Mucosa of stomach (tissue), 1 donor: ENCODE data around the gene KCNB1.

Source experiments
- H3K27me3 ChIP-seq: one replicate; pipeline ENCODE4 v1.7.0; 2013; ENCODE audit warnings: mild to moderate bottlenecking, low read length; ENCODE audit not compliant: control insufficient read depth, insufficient read depth
- H3K36me3 ChIP-seq: one replicate; pipeline ENCODE4 v1.7.0; 2013; ENCODE audit warnings: low read length; ENCODE audit not compliant: control insufficient read depth, insufficient read depth
- H3K4me1 ChIP-seq: one replicate; pipeline ENCODE4 v1.7.0; 2013; ENCODE audit warnings: mild to moderate bottlenecking, low read length; ENCODE audit not compliant: control insufficient read depth, insufficient read depth
- H3K4me3 ChIP-seq: one replicate; pipeline ENCODE4 v1.7.0; 2013; ENCODE audit warnings: low read length
- H3K9ac ChIP-seq: one replicate; pipeline ENCODE4 v1.7.0; 2013; ENCODE audit warnings: mild to moderate bottlenecking, low read length, moderate library complexity
- H3K9me3 ChIP-seq: one replicate; pipeline ENCODE4 v1.7.0; 2013; ENCODE audit warnings: mild to moderate bottlenecking, low read length, moderate library complexity; ENCODE audit not compliant: control insufficient read depth
- donor health status: Pancreatic carcinoma.

The KCNB1 gene

GRCh38 chr20:49446808-49447207 lies 35.7 kb downstream of the KCNB1 start:
- Histone ChIP-seq H3K9me3 (no peaks in the 10 kb centered on the region), H3K4me1 (peaks cover 8% of the 10 kb centered on the region), H3K36me3 (no peaks in the 10 kb centered on the region), H3K4me3 (no peak overlapping the region), H3K27me3 (peaks cover 6% of the 10 kb centered on the region), H3K9ac (no peak overlapping the region)

GRCh38 chr20:49446080-49446479 lies 36.4 kb downstream of the KCNB1 start:
- Histone ChIP-seq H3K4me1 (peaks cover 8% of the 10 kb centered on the region), H3K36me3 (no peaks in the 10 kb centered on the region), H3K9me3 (no peaks in the 10 kb centered on the region), H3K27me3 (peaks cover 6% of the 10 kb centered on the region), H3K4me3 (no peak overlapping the region), H3K9ac (no peak overlapping the region)

DNA sequence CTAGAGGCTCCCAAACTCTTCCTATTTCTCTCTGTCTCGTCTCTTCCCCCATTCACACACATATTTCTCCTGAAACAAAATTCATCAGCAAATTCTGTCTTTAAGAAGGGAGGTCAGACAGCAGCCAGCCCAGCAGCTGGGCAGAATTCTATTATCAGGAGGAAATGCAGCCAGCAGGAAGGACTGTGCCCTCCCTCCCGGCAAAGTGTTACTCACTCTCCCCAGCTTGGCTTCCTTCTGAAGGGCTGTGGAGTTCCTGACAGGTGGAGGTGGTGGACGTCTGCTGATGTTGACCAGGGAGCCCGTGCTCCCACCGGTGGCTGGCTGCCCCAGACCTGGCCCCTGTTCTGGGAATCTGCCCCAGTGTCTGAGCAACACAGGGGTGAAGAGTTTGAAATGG lies 37.3 kb downstream of the KCNB1 start:
- Histone ChIP-seq H3K9me3 (no peaks in the 10 kb centered on the region), H3K9ac (no peak overlapping the region), H3K4me3 (no peak overlapping the region), H3K36me3 (no peaks in the 10 kb centered on the region), H3K4me1 (peaks cover 8% of the 10 kb centered on the region), H3K27me3 (peaks cover 6% of the 10 kb centered on the region)

DNA sequence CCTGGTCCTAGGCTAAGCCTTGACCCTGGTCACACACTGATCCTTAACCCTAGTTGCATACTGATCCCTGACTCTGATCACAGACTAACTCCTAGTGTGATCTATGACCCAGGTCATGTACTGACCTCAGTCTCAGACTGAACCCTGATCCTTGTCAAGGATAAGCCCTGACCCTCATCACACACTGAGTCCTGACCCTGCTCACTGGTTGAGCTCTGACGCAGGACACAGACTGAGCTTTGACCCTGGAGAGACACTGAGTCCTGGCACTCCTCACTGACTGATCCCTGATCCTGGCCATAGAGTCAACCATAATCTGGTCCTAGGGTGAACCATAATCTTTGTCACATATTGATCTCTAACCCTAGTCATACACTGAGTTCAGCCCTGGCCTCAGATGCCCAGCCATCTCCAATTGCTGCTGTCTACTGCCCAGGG lies 37.9 kb downstream of the KCNB1 start:
- no peaks in the 10 kb centered on the region for H3K36me3 ChIP-seq
- H3K9me3 ChIP-seq: no peaks in the 10 kb centered on the region
- H3K9ac ChIP-seq: no peak overlapping the region
- H3K4me3 ChIP-seq: no peak overlapping the region
- H3K4me1 ChIP-seq: peaks cover 8% of the 10 kb centered on the region
- peaks cover 6% of the 10 kb centered on the region for H3K27me3 ChIP-seq

DNA sequence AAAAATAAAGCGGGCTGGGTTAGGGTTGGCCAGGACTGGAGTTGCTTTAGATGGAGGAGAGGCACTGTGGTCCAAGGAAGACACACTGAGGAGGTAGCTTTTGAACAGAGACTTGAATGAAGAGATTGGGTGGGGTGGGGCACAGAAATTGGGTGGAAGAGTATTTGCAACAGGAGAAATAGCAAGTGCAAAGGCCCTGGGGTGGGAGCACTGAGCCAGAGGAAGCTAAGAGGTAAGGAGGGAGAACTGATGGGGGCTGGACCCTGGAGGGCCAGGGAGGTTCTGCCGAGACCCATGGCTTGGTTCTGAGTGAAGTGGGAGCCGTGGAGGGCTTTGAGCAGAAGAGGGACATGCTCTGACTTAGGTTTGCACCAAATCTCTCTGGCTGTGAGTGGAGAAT lies 45.4 kb downstream of the KCNB1 start:
- H3K36me3 ChIP-seq: no peaks in the 10 kb centered on the region
- H3K4me3 ChIP-seq: no peak overlapping the region
- no peaks in the 10 kb centered on the region for H3K9me3 ChIP-seq
- H3K9ac ChIP-seq: no peak overlapping the region
- H3K27me3 ChIP-seq: no peaks in the 10 kb centered on the region
- H3K4me1 ChIP-seq: no peaks in the 10 kb centered on the region

- no peaks in the 10 kb centered on the region for H3K27me3 ChIP-seq
- H3K4me1 ChIP-seq: no peaks in the 10 kb centered on the region
- H3K36me3 ChIP-seq: no peaks in the 10 kb centered on the region
- H3K9ac ChIP-seq: no peak overlapping the region
- no peaks in the 10 kb centered on the region for H3K9me3 ChIP-seq
- no peak overlapping the region for H3K4me3 ChIP-seq
Measured at GRCh38 chr20:49435639-49436038, 46.8 kb downstream of the KCNB1 start.

GRCh38 chr20:49433333-49433732 lies 49.1 kb downstream of the KCNB1 start:
- Histone ChIP-seq H3K4me1 (no peaks in the 10 kb centered on the region), H3K36me3 (no peaks in the 10 kb centered on the region), H3K9ac (no peak overlapping the region), H3K4me3 (no peak overlapping the region), H3K27me3 (no peaks in the 10 kb centered on the region), H3K9me3 (no peaks in the 10 kb centered on the region)

- no peaks in the 10 kb centered on the region for H3K36me3 ChIP-seq
- no peak overlapping the region for H3K4me3 ChIP-seq
- no peaks in the 10 kb centered on the region for H3K4me1 ChIP-seq
- no peaks in the 10 kb centered on the region for H3K9me3 ChIP-seq
- no peak overlapping the region for H3K9ac ChIP-seq
- H3K27me3 ChIP-seq: no peaks in the 10 kb centered on the region
Measured at GRCh38 chr20:49432550-49432949, 49.9 kb downstream of the KCNB1 start.

DNA sequence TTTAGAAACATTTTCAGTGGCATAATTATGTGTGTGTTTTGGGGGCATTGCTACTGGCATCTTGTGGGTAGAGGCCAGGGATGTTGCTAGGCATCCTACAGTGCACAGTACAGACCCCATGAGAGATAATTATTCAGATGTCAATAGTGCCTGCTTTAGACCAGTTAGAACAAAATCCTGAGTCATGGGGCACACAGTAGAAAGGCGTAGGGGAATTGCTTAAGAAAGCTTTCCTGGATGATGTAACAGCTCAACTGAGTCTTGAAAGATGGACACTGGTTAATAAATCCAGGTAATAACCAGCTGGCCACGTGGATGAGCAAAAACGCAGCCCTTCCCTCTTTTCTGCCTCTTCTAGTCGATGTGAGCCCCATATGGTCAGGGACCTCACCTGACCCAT lies 51.1 kb downstream of the KCNB1 start:
- no peaks in the 10 kb centered on the region for H3K9me3 ChIP-seq
- no peaks in the 10 kb centered on the region for H3K36me3 ChIP-seq
- no peaks in the 10 kb centered on the region for H3K27me3 ChIP-seq
- no peak overlapping the region for H3K4me3 ChIP-seq
- no peaks in the 10 kb centered on the region for H3K4me1 ChIP-seq
- no peak overlapping the region for H3K9ac ChIP-seq

GRCh38 chr20:49430320-49430719 lies 52.1 kb downstream of the KCNB1 start:
- no peaks in the 10 kb centered on the region for H3K27me3 ChIP-seq
- no peak overlapping the region for H3K4me3 ChIP-seq
- no peaks in the 10 kb centered on the region for H3K36me3 ChIP-seq
- no peaks in the 10 kb centered on the region for H3K9me3 ChIP-seq
- no peak overlapping the region for H3K9ac ChIP-seq
- H3K4me1 ChIP-seq: no peaks in the 10 kb centered on the region

DNA sequence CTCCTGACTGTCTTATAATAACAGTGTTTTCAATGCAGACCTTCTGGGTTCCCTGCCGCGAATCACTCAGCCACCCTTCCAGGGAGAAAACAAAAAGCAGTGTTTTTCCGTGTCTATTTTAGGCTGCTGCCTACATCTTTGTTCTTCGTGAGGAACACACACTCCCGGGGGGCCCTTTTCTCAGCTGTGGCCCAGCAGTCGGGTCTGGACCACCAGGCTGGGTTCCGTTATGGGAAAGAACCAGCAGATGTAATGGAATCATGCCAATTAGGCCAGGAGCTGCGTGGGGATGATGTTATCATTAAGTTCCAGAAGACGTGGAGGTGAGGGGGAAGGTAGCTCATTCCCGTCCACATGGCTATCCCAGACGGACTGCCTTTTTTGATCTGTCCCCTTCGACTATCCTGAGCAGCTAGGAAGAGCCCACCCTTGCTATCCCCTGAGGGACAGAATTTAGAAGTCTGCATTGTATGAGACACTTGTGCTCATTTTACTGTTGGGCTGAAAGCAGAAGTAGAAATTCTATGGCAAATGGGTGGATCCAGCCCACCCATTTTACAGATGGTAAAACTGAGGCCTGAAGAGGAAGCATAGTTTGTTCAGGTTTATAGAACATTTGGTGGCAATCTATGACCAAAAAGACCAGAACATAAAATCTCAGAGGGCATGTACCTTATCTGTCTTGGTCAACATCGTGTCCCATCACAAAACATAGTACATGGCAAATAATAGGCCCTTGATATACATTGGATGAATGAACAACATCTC lies 54.5 kb downstream of the KCNB1 start:
- Histone ChIP-seq H3K4me3 (no peak overlapping the region), H3K9me3 (no peaks in the 10 kb centered on the region), H3K9ac (no peak overlapping the region), H3K4me1 (no peaks in the 10 kb centered on the region), H3K36me3 (no peaks in the 10 kb centered on the region), H3K27me3 (no peaks in the 10 kb centered on the region)

DNA sequence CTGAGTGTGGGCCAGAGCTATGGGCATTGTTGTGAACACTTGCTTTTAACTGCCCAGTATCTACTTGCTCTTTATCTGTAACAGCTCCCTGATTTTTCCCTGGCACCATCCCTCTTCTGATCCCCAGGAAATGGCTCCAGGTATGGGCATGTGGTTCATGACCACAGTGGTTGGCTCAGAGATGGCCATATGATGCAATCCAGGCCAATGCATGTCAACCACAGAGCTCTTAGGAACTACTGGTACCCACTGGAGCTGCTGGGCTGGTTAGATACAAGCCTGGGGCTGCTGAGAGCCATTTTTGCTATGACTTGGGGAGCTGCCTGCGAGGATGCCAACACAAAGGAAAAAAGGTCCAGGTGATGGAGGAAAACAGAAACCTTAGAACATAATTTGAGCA lies 55.6 kb downstream of the KCNB1 start:
- H3K27me3 ChIP-seq: no peaks in the 10 kb centered on the region
- no peaks in the 10 kb centered on the region for H3K36me3 ChIP-seq
- no peak overlapping the region for H3K4me3 ChIP-seq
- no peaks in the 10 kb centered on the region for H3K4me1 ChIP-seq
- no peaks in the 10 kb centered on the region for H3K9me3 ChIP-seq
- no peak overlapping the region for H3K9ac ChIP-seq

GRCh38 chr20:49426395-49426794 lies 56.1 kb downstream of the KCNB1 start:
- Histone ChIP-seq H3K27me3 (no peaks in the 10 kb centered on the region), H3K9ac (no peak overlapping the region), H3K4me3 (no peak overlapping the region), H3K9me3 (no peaks in the 10 kb centered on the region), H3K4me1 (no peaks in the 10 kb centered on the region), H3K36me3 (no peaks in the 10 kb centered on the region)
